GM19452 (cell line): ENCODE measurements around the gene DNAH17.

Source experiments
- ATAC-seq: cut with Tn5 transposase; IDR thresholded peaks from one replicate; pipeline ENCODE4 v1.9.1; 2021; ENCODE audit not compliant: unreplicated experiment

DNAH17 gene

GRCh38 chr17:78377858-78378224 is 199.4 kb downstream of the DNAH17 start:
- no peak for ATAC-seq

GRCh38 chr17:78376161-78376560 is 201.0 kb downstream of the DNAH17 start:
- no peak for ATAC-seq

- no peak for ATAC-seq
These were observed 201.6 kb downstream of the DNAH17 start for GRCh38 chr17:78375401-78376151.

GRCh38 chr17:78374631-78375274 is 202.4 kb downstream of the DNAH17 start:
- no peak for ATAC-seq

DNA sequence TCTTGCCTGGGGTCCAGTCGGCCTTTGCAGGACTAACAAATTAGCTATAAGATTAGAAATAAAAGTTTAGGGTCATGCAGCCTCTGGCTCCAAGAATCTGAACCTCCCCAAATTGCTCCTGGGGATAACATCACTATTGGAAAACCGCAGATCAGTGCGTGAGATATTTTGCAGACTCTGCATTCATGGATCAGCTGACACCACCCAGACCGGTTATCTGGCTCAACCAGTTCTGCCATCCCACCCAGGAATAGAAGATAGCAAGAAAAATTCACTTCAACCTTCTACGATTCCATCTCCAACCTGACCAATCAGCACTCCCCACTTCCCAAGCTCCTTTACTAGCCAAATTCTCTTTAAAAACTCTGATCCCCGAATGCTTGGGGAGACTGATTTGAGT is 203.0 kb downstream of the DNAH17 start:
- ATAC-seq: no peak
